Activated T-cell treated with anti-CD3 and anti-CD28 coated beads, Interleukin-2, amount 50 U/mL, for 4 hours (primary cell): ENCODE data around the gene MKLN1. TPM values are rescaled to one million over a fixed set of nuclear protein-coding genes. Genes with fewer than 3 reads are reported as not detected.
"Not testable (repeated sequence)": the region's sequence is repeated elsewhere in the genome, so short reads cannot be mapped to it uniquely, and the experiment has no call there.

Experiments used
- ATAC-seq, 2 donors: fragments of 200-7000 bp; cut with Tn5 transposase; one replicate each; pipeline ENCODE4 v1.10.0; 2021
- DNase-seq: peaks from one replicate; pipeline ENCODE4 v3.0.0-alpha.2; 2020
- H3K27me3 Mint-ChIP-seq: one replicate; pipeline ENCODE4 v1.8.0; 2021; ENCODE audit warnings: low read depth, mixed read lengths
- H3K36me3 Mint-ChIP-seq: one replicate; pipeline ENCODE4 v1.8.0; 2022; ENCODE audit warnings: mixed read lengths; ENCODE audit not compliant: insufficient read depth
- H3K4me1 Mint-ChIP-seq: one replicate; pipeline ENCODE4 v1.8.0; 2021; ENCODE audit warnings: low read depth, mixed read lengths
- H3K4me3 Mint-ChIP-seq: one replicate; pipeline ENCODE4 v1.8.0; 2021; ENCODE audit warnings: mild to moderate bottlenecking, moderate library complexity, mixed read lengths
- H3K9me3 Mint-ChIP-seq: one replicate; pipeline ENCODE4 v1.8.0; 2021; ENCODE audit warnings: mixed read lengths
- total RNA-seq, 3 donors: library from RNA; stranded (reverse); gene quantifications; one replicate each; pipeline ENCODE4 v1.2.1, GENCODE V29; 2021

Gene MKLN1
- total RNA-seq, 3 donors from 2014 or later, result 26.7 to 29.6 (median 28.8) TPM

DNA sequence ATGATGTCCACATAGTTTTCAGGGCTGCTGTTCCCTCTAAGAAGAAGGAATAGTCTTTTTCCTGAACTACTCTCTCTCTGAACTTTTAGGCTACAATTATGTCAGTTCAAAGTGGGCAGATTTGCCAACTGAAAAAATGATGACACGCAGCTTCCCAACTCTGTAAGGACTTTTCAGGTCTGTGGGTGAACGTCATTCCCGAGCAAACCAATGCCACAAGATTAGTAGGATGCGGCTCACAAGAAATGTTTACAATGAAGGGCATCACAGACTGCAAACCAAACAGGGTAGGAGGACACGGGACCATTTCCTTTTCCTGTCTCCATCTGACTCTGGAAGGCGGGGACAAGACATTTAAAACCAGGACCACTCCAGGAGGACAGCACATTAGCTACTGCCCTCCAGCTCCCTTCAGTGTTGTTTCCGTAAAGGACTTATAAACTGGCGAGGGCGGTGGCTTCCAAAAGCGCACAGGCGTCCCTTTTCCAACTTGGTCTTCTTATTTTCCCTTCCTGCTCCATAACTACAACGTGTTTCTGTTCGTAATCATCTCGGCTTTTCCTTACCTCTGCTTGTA lies 539 bp upstream of the MKLN1 start:
- ATAC-seq, result peak; percentile 10 to 24
- peak overlapping the region; percentile 98 for H3K4me3 Mint-ChIP-seq
- peaks cover 63% of the 10 kb centered on the region for H3K4me1 Mint-ChIP-seq
- no peaks in the 10 kb centered on the region for H3K27me3 Mint-ChIP-seq
- no peaks in the 10 kb centered on the region for H3K9me3 Mint-ChIP-seq
- no peaks in the 10 kb centered on the region for H3K36me3 Mint-ChIP-seq
- DNase-seq, result no peak

DNA sequence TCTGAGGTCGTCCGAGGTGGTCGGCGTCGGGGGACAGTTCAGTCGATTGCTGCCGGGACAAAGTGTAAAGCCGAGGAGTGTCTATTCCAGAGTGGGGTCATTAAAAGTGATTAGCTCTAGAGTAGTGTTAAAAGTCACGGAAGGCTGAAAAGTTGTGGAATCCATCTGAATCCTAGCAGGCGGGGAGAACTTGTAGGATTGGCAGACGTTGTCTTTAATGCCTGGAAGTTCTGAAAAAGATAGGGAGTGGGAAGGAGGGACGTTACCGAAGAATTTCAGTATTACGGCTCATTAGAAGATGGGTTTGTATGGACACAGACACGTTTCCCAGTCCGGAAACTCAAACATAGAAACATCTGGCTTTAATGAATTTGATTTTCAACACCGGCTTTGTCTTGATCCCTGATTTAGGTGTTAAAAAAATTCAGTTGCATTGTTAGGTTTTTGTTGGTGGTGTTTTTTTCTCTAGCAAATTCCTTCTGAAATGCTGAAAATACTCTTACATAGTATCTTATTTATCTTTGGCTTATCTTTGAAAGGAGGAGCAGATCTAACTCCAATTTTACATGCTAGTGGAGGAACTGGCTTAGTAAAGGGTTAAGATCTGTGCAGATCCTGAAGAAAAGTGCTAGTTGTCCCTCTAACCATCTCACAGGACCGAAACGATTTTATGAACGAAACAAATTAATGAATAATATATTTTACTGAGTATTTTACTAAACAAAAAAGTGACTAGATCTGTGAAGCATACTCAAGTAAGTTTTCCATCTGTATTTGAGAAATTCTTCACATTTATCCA lies 900 bp downstream of the MKLN1 start:
- H3K27me3 Mint-ChIP-seq, result no peaks in the 10 kb centered on the region
- ATAC-seq (no peak), DNase-seq (no peak)
- peak overlapping the region; percentile 98 for H3K4me3 Mint-ChIP-seq
- H3K9me3 Mint-ChIP-seq, result no peaks in the 10 kb centered on the region
- H3K4me1 Mint-ChIP-seq, result peaks cover 61% of the 10 kb centered on the region
- no peaks in the 10 kb centered on the region for H3K36me3 Mint-ChIP-seq

DNA sequence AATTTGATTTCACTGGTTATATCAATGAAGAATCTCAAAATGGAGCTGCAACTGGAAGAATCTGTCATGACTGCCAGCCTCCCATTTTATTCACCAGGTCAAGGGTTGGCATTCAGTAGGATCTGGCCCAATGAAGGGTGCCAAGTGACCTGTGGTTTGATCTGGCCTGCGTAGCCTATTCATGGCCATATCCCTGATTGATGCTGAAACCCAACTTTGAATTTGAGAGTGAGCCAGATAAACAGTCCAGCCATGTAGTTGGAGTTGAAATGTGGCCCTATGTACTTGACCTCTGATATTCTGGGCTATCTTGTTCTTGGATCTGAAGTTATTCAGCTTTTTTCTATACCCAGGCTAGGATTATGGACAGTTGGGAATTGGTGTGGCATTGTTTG lies 1.5 kb downstream of the MKLN1 start:
- peaks cover 62% of the 10 kb centered on the region for H3K4me1 Mint-ChIP-seq
- no peaks in the 10 kb centered on the region for H3K27me3 Mint-ChIP-seq
- H3K36me3 Mint-ChIP-seq, result no peaks in the 10 kb centered on the region
- ATAC-seq (no peak), DNase-seq (no peak)
- no peaks in the 10 kb centered on the region for H3K9me3 Mint-ChIP-seq
- peak overlapping the region; percentile 98 for H3K4me3 Mint-ChIP-seq

DNA sequence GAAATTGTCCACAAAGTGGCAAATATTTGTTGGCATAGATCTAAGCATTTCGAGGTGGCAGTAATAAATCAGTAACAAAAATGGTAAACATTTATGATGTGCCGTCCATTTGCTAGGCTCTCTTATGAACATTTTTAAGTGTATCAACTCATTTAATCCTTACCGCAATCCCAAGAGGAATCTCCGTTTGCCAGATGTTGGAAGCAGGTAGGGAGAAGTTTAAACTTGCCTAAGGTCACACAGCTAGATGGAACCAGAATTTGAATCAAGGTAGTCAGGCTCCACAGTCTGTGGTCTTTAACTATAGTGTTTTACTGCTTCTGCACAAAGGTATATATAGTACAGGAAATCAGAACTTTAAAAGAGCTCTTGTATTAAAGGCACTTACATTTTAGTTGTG lies 2.6 kb downstream of the MKLN1 start:
- H3K4me3 Mint-ChIP-seq, result peak overlapping the region; percentile 98
- peaks cover 55% of the 10 kb centered on the region for H3K4me1 Mint-ChIP-seq
- ATAC-seq (no peak), DNase-seq (no peak)
- no peaks in the 10 kb centered on the region for H3K9me3 Mint-ChIP-seq
- H3K36me3 Mint-ChIP-seq, result peaks cover 2% of the 10 kb centered on the region
- no peaks in the 10 kb centered on the region for H3K27me3 Mint-ChIP-seq

DNA sequence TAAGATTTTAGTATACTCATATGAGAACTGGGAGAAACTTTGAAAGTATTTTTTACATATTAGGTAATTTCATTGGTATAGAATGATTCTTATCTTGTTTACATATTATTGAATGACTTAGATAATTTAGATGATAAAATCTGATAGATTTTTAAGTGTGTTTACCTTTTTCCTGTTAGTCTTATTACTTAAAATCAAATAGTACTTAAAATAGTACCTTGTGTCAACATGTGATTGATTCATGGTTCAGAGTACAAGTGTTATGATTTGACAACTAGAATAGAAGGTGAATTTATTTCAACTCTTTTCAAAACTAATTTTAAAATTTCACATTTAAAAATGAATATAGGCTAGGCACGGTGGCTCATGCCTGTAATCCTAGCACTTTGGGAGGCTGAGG lies 4.1 kb downstream of the MKLN1 start:
- H3K27me3 Mint-ChIP-seq, result no peaks in the 10 kb centered on the region
- peaks cover 9% of the 10 kb centered on the region for H3K36me3 Mint-ChIP-seq
- no peak overlapping the region for H3K4me3 Mint-ChIP-seq
- peaks cover 6% of the 10 kb centered on the region for H3K9me3 Mint-ChIP-seq
- peaks cover 51% of the 10 kb centered on the region for H3K4me1 Mint-ChIP-seq
- no peak for DNase-seq
- no peak for ATAC-seq

DNA sequence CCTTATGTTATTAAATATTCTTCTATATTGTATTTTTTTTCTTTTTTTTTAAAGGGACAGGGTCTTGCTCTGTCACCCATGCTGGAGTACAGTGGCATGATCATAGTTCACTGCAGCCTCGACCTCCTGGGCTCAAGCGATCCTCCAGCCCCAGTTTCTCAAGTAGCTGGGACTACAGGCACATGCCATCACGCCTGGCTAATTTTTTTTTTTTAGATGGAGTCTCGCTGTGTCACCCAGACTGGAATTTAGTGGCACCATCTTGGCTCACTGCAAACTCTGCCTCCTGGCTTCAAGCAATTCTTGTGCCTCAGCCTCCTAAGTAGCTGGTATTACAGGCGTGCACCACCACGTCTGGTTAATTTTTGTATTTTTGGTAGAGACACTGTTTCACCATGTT lies 5.1 kb downstream of the MKLN1 start:
- not testable (repeated sequence) for H3K4me3 Mint-ChIP-seq, ATAC-seq

DNA sequence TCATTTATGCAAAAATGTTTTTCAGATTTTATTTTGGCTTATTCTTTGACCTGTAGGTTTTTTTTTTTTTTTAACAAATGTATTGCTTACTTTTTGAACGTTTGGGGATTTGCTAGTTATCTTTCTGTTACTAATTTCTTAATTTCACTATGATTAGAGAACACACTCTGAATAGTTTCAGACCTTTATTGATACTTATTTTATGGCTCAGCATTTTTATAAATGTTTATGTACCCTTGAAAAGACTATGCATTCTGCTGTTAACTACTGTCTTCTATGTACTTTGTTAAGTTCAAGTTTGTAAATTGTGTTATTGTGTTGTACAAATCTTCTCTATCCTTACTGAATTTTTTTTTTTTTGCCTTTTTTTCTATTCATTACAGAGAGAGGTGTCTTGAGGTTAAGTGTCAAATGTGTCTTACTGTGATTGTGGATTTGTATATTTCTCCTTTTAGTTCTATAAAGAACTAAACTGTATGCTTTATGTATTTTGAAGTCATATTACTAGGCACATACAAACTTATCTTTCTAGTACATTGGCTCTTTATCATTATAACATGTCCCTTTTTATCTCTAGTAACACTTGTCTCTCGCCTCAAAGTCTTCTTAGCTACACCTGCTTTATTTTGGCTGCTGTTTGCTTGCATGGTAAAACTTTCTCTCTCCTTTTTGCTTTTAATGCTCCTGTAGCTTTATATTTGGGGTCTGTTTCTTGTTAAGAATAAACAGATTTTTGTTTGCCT lies 8.1 kb downstream of the MKLN1 start:
- H3K36me3 Mint-ChIP-seq, result peaks cover 24% of the 10 kb centered on the region
- peaks cover 16% of the 10 kb centered on the region for H3K9me3 Mint-ChIP-seq
- no peaks in the 10 kb centered on the region for H3K27me3 Mint-ChIP-seq
- ATAC-seq (peak in 1 of 2 donors; percentile 35), DNase-seq (no peak)
- no peak overlapping the region for H3K4me3 Mint-ChIP-seq
- H3K4me1 Mint-ChIP-seq, result peaks cover 47% of the 10 kb centered on the region

More for the DNA sequence above, 5.1 kb downstream of the MKLN1 start:
- DNase-seq, H3K27me3 Mint-ChIP-seq: not testable (repeated sequence)
- Mint-ChIP-seq H3K36me3 (peaks cover 13% of the 10 kb centered on the region), H3K4me1 (peaks cover 45% of the 10 kb centered on the region), H3K9me3 (peaks cover 12% of the 10 kb centered on the region)

DNA sequence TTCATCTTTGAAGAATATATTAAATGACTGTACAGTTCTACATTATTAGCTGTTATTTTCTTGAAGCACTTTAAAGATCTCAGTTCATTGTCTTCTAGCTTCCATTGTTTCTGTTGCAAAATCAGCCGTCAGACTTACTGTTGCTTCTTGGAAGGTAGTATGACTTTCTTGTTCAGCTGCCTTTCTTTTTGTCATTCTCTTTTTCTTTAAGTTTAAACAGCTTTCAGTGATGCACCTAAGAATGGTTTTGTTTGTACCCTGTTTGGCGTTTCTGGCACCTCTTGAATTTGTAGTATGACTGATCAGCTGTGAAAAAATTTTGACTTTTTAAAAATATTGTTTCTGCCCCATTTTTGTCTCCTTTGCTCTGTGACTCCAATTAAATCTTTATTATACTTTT lies 9.3 kb downstream of the MKLN1 start:
- peaks cover 45% of the 10 kb centered on the region for H3K4me1 Mint-ChIP-seq
- DNase-seq, result no peak
- H3K4me3 Mint-ChIP-seq, result no peak overlapping the region
- no peak for ATAC-seq
- peaks cover 27% of the 10 kb centered on the region for H3K36me3 Mint-ChIP-seq
- H3K9me3 Mint-ChIP-seq, result peaks cover 16% of the 10 kb centered on the region
- no peaks in the 10 kb centered on the region for H3K27me3 Mint-ChIP-seq

DNA sequence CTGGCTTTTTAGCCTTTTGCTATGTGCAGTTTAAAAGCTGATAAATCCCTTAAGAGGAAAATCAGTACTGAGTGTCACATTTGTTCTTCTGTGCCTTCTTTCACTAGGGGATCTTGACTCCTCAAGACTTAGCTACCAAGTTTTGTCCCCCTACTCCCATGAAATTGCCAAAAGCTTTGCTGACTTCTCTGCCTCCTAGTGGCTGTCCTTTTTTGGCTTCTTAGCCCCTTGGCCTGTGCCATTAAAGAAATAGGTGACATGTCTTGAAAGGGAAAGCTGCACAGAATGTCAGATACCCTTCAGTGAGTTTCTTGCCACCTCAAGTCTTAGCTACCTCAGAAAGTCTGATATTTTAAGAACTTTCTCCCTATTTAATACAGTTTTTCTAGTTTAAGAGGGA lies 10.5 kb downstream of the MKLN1 start:
- Mint-ChIP-seq H3K9me3 (peaks cover 16% of the 10 kb centered on the region), H3K36me3 (peaks cover 27% of the 10 kb centered on the region), H3K4me3 (no peak overlapping the region), H3K27me3 (no peaks in the 10 kb centered on the region), H3K4me1 (peaks cover 56% of the 10 kb centered on the region)
- DNase-seq, result no peak
- no peak for ATAC-seq

DNA sequence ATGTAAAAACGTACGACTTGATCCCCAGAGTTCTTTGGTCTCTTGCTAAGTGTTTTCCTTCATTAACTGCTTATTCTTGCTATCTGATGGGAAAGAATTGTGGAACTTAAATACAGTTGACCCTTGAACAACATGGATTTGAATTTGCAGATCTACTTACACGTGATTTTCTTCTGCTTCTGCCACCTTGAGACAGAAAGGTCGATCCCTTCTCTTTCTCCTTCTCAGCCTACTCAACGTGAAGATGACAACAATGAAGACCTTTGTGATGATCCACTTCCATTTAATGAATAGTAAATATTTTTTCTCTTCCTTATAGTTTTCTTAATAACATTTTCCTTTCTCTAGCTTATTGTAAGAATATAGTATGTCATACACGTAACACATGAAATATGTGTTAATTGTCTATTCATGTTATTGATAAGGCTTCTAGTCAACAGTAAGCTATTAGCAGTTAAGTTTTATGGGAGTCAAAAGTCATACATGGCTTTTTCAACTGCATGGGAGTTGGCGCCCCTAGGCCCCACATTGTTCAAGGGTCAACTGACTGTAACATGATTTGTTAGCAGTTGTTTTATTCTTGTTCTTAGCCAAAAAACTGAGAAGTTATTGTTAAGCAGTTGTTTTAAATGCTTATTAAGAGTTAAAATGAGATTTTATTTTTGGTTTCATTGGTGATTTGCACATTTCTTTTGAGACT lies 11.2 kb downstream of the MKLN1 start:
- Mint-ChIP-seq H3K4me1 (peaks cover 52% of the 10 kb centered on the region), H3K27me3 (no peaks in the 10 kb centered on the region), H3K36me3 (peaks cover 27% of the 10 kb centered on the region), H3K4me3 (no peak overlapping the region), H3K9me3 (peaks cover 16% of the 10 kb centered on the region)
- ATAC-seq (no peak), DNase-seq (no peak)

DNA sequence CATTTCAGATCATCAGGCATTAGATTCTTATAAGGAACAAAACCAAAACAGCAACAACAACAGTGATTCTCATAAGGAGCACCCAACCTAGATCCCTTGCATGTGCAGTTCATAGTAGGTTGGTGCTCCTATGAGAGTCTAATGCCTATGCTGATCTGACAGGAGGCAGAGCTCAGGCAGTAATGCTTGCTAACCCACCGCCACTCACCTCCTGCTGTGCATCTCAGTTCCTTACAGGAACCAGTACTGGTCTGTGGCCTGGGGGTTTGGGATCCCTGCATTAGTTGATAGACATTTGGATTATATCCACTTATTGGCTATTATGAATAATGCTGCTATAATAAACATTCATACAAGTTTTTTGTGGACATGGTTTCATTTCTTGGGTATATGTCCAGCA lies 14.0 kb downstream of the MKLN1 start:
- H3K4me1 Mint-ChIP-seq, result peaks cover 39% of the 10 kb centered on the region
- H3K36me3 Mint-ChIP-seq, result peaks cover 19% of the 10 kb centered on the region
- H3K27me3 Mint-ChIP-seq, result no peaks in the 10 kb centered on the region
- H3K4me3 Mint-ChIP-seq, result no peak overlapping the region
- DNase-seq, result no peak
- H3K9me3 Mint-ChIP-seq, result peaks cover 11% of the 10 kb centered on the region
- ATAC-seq, result no peak

DNA sequence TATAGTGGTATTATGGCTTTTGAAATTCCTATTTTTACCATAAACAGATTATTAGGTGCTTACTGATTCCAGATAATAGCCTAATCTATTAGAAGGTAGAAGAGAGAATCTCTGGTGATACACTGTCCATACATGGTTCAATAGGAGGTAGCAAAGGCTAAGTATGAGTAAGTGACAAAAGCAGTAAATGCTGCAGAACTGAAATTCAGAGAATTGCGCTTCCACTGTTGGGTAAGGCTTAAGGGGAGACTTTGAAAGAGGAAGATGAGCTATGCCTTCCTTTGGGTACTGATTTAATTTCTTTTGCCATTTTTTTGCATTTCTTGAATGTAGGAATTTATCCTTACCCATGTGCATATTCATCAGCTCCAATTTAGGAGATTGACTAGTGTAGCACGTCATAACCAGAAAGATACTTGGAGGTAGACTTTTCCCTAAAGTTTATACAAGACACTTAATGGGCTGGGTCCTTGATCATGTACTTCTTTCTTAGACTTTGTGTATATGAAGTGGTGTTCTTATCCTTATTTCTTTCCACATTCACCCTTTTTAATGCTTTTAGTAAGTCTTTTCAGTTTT lies 15.3 kb downstream of the MKLN1 start:
- DNase-seq (no peak), ATAC-seq (peak in 1 of 2 donors; percentile 43)
- H3K36me3 Mint-ChIP-seq, result peaks cover 13% of the 10 kb centered on the region
- no peak overlapping the region for H3K4me3 Mint-ChIP-seq
- H3K4me1 Mint-ChIP-seq, result peaks cover 50% of the 10 kb centered on the region
- H3K27me3 Mint-ChIP-seq, result no peaks in the 10 kb centered on the region
- H3K9me3 Mint-ChIP-seq, result peaks cover 4% of the 10 kb centered on the region

DNA sequence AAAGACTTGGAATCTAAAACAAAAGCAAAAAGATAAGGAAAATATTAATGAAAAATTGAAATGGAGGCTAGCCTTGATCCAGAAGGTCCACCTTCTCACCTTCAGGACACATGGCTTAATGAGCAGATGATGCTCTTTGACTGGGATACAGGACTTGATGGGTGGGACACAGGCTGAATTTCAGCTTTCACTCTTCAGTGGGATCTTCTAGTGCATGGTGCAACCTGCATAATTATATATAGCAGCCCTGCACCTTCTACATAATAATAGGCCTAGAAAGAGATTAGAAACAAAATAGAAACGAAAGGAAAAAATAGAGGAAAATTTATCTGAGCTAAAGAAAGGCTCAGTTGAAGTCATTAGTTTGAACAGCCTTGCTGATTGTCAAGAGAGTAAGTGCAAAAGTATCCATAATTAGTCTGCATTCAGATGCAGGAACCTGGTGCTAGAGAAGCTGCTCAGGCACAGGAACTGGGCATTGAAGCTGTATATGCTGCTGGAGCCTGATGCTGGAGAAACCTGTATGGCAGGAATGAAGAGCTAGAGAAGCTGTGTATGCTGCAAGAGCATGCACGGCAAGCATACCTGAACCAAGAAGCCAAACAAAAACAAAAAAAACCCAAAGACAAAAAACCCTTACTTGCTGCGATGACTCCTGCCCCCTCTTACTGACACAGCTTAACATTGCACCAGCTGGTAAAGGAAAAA lies 19.4 kb downstream of the MKLN1 start:
- Mint-ChIP-seq H3K4me1 (peaks cover 33% of the 10 kb centered on the region), H3K9me3 (no peaks in the 10 kb centered on the region), H3K27me3 (no peaks in the 10 kb centered on the region), H3K4me3 (no peak overlapping the region), H3K36me3 (peaks cover 5% of the 10 kb centered on the region)
- DNase-seq, result no peak
- no peak for ATAC-seq
